ENCODE results near the gene IBA57.

IBA57 gene

DNA sequence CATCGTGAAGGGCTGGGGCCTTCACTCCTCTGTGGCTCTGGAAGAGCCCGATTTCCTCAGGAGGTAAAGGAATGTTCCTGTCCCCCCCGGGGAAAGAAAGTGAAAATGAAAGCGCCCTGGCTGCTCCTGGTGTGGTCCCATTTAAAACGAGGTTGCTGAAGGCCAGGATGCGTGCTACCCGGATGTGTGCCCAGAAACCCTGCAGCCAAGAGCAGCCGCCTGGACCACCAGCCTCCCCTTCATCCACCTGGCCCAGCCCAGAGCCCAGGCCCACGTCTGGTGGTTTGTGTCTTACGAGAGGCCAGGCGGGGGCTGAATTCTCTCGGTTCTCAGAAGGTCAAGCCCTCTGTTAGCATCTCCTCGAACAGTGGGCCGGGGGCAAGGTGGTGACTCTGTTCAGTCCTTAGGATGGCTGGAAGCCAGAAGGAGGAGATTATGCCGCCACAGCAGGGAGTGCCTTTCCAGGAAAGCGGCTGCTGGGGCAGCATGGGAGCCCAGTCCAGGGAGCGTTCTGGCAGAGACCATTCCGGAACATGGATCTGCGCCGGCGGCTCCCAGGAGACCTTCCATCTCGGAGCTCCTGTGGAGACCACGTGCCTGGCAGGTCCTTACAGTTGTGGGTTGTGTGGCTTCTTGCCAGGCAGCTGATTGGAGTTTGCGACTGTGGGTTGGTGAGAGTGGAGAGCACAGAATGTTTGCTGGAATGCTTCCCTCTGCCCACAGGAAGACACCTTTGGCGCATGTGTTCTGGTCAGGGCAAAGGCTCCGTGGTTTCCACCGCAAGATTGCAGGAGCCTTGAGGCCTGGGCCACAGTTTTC lies 24.2 kb upstream of the IBA57 start:
- Mint-ChIP-seq H3K27me3 (no peaks in the 10 kb centered on the region), H3K4me1 (peaks cover 31% of the 10 kb centered on the region), H3K4me3 (peak overlapping the region; percentile 98), H3K27ac (peak overlapping the region; percentile 93), H3K36me3 (no peaks in the 10 kb centered on the region), H3K9me3 (no peaks in the 10 kb centered on the region)

DNA sequence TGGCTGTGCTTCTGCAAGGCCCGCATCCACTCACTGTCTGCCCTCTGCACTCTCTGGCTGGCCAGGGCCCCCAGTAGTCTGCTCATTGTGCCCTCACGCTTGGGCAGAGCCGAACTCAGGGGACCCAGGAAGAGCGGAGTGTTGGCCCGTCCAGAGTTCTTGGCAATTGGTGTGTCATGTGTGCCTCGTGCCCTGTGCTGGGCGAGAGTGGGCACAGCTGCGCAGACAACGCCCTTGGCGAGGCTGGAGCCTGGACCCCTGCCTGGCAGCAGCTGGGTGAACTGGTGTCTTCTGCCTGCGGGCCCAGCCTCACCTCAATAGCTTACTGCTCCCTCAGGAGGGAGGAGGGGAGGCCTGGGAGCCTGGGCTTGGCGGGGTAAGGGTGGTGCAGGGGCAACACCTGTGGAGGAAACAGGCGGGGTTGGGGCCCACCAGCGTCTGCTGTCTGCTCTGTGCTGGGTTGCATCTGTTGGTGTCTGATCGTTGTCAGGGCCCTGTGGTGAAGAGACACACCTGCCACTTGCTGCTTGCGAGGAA lies 23.4 kb upstream of the IBA57 start:
- no peaks in the 10 kb centered on the region for H3K36me3 Mint-ChIP-seq

DNA sequence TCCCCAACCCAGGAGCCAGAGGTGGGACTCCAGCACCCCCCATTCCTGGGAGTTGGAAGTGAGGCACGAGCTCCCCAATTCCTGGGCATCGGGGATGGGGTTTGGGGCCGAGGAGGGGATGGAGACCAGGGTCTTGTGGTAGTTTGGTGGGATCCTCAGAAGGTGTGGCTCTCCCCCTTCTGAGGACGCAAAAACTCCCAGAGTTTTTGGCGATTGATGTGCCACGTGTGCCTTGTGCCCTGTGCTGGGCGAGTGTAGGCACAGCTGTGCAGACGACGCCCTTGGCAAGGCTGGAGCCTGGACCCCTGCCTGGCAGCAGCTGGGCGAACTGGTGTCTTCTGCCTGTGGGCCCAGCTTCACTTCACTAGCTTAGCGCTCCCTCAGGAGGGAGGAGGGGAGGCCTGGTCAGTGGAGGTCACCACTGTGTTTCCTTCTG lies 22.9 kb upstream of the IBA57 start:
- H3K27ac Mint-ChIP-seq: peak overlapping the region; percentile 55
- no peaks in the 10 kb centered on the region for H3K27me3 Mint-ChIP-seq
- H3K9me3 Mint-ChIP-seq: no peaks in the 10 kb centered on the region
- H3K4me3 Mint-ChIP-seq: peak overlapping the region; percentile 98
- H3K4me1 Mint-ChIP-seq: peaks cover 31% of the 10 kb centered on the region
- H3K36me3 Mint-ChIP-seq: no peaks in the 10 kb centered on the region

More for the DNA sequence above, 23.4 kb upstream of the IBA57 start:
- H3K4me3 Mint-ChIP-seq: peak overlapping the region; percentile 98
- peaks cover 31% of the 10 kb centered on the region for H3K4me1 Mint-ChIP-seq
- H3K27me3 Mint-ChIP-seq: no peaks in the 10 kb centered on the region
- H3K27ac Mint-ChIP-seq: peak overlapping the region; percentile 55
- no peaks in the 10 kb centered on the region for H3K9me3 Mint-ChIP-seq

DNA sequence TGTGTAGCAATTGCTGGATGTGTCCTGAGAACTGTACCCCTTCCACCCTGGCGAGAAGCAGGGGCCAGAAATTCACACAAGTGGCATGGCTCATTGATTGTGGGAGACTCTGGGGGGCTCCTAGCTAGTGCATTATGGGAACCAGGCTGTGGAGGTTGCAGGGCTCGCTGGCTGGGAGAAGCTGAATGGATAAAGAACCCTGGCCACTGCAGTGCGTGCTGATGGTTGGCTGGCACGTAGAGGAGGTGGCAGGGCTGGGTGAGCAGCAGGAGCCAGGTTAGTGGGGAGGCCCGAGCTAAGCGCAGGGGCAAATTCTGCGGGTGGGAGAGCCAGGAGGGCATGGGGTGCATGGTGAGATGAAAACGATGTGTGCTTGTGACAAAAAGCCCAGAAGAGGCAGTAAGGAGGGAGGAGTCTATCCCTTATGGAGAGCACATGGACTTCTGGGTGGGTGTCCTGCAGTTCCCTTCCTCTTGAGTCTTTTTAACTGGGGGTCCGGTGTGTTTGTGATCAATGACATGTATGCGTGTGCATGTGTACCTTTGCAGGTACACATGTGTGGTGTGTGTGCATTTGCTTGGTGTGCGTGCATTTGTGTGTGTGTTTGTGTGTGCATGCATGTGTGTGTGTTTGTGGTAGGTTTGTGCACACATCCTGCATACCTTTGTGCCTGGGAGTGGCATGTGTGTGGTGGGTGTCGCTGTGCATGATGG lies 22.0 kb upstream of the IBA57 start:
- Mint-ChIP-seq H3K36me3 (no peaks in the 10 kb centered on the region), H3K9me3 (no peaks in the 10 kb centered on the region), H3K4me1 (peaks cover 31% of the 10 kb centered on the region), H3K27ac (peak overlapping the region; percentile 51), H3K27me3 (no peaks in the 10 kb centered on the region), H3K4me3 (peak overlapping the region; percentile 98)

DNA sequence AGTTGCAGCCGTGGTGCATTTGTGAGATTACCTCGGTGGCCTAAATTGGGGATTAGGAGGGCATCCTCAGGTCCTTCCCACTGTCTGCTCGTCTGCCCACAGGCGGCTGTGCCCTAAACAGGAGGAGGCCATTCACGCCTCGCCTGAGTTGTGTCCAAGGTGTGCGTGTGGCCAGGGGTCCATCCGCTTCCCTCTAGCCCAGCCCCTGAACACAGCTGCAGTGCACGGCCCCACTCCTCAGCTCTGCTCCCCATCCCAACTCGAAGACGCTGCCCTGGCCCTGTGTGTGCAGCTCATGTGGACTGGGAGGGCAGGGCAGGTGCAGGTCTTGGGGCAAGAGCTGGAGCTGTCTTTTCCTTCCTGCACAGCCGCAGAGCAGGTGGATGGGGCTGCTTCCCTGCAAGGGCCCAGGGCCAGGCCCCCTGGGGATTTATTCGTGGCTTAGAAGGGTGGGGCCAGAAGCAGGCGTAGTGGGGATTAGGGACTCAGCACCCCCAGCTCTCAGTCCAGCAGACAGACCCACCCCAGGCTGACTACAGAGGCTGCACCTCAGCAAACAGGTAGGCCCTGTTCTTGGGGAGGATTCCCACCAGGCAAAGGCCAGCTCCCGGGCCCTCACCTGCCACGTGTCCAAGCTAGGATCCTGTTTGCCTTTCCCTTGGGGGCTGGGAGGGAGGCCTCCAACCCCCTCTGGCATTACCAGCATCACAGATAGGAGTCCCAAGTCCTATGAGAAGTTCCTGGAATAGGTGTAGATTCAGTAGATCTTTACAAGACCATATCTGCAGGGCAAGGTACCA lies 21.2 kb upstream of the IBA57 start:
- H3K36me3 Mint-ChIP-seq: no peaks in the 10 kb centered on the region
- no peak overlapping the region for H3K27ac Mint-ChIP-seq
- peaks cover 31% of the 10 kb centered on the region for H3K4me1 Mint-ChIP-seq
- peak overlapping the region; percentile 98 for H3K4me3 Mint-ChIP-seq
- H3K27me3 Mint-ChIP-seq: no peaks in the 10 kb centered on the region
- no peaks in the 10 kb centered on the region for H3K9me3 Mint-ChIP-seq

DNA sequence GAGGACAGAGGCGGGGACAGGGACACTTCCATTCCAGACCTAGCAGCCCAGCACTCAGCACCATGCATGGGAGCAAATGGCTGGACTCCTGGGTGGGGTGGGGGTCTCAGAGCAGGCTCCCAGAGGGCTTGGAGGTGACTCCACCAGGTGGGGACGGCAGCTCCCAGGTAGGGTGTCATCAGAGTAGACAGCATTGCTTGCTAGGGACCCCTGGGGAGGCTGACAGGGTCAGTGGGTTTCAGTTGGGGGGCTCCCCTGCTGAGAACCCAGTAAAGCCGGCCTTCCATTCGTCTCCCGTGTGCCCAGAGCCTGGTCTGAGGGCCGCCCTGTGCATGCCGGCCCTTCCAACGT lies 20.6 kb upstream of the IBA57 start:
- H3K4me3 Mint-ChIP-seq: no peak overlapping the region
- H3K9me3 Mint-ChIP-seq: no peaks in the 10 kb centered on the region
- H3K4me1 Mint-ChIP-seq: peaks cover 28% of the 10 kb centered on the region
- no peak overlapping the region for H3K27ac Mint-ChIP-seq
- H3K36me3 Mint-ChIP-seq: no peaks in the 10 kb centered on the region
- no peaks in the 10 kb centered on the region for H3K27me3 Mint-ChIP-seq

DNA sequence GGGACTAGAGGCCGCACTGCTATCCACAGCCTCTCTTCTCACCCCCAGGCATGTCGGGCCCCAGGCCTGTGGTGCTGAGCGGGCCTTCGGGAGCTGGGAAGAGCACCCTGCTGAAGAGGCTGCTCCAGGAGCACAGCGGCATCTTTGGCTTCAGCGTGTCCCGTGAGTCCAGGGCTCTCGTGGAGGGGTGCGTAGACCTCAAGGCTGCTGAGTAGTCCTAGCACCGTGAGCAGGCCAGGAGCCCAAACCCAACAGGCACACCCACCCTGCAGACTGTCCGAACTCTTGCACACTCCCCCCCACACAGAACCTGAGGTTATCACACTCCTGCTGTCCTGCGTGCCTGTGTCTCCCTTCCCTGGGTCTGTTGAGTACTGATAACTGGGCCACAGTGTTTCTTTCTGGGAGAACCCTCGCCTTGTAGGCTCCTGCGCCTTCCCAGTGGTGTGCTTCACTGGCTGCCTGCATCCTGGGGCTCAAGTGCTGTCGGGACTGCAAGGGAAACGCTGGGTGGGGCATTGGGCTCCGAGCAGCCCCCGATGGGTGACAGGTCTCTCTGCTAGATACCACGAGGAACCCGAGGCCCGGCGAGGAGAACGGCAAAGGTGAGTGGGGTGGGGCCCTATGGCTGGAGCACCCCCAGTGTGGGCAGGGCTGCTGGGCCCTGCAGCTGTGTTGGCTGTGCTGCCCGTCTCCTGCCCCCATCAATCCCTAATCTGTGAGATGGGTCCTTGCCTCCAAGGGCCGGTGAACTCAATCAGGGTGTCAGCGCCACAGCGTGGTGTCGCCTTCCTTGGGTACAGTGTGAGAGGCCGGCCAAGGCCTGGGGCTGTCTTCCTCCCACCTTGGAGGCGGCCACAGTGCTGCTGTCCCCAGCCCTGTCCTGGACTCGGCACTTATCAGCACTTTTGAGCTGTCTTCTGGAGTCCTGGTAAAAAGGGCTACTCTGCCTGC lies 19.9 kb upstream of the IBA57 start:
- H3K4me1 Mint-ChIP-seq: peaks cover 28% of the 10 kb centered on the region

DNA sequence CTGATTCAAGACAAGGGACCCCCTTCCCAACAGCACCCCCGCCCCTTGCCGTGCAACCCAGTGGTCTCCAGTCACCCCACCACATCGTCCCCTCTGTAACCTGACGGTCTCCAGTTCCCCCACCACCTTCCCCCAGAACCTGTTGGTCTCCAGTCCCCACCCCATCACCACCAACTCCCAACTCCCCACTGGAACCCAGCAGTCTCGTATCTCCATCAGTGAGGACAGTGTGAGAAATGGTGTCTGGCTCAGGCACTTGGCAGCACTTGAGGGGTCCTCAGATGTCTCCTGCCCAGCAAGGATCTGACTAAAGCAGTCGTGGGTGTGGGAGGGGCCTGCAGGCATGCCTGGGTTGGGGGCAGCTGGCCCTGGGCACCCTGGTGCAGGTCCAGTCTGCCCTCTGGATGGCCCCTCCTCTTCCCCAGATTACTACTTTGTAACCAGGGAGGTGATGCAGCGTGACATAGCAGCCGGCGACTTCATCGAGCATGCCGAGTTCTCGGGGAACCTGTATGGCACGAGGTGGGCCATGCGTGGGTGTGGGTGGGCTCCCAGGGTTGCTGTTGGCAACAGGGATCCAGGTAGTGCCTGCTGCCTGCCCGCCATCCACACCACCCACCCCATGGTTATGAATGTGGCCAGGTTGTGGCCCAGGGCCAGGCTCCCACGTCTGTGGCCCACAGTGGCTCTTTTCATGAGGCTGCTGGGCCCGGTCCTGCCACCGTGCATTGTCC lies 19.0 kb upstream of the IBA57 start:
- Mint-ChIP-seq H3K4me1 (peaks cover 26% of the 10 kb centered on the region), H3K27me3 (no peaks in the 10 kb centered on the region), H3K36me3 (no peaks in the 10 kb centered on the region), H3K27ac (no peak overlapping the region), H3K9me3 (no peaks in the 10 kb centered on the region), H3K4me3 (no peak overlapping the region)

More for the DNA sequence above, 19.9 kb upstream of the IBA57 start:
- Mint-ChIP-seq H3K27me3 (no peaks in the 10 kb centered on the region), H3K9me3 (no peaks in the 10 kb centered on the region), H3K4me3 (no peak overlapping the region), H3K36me3 (no peaks in the 10 kb centered on the region), H3K27ac (no peak overlapping the region)

DNA sequence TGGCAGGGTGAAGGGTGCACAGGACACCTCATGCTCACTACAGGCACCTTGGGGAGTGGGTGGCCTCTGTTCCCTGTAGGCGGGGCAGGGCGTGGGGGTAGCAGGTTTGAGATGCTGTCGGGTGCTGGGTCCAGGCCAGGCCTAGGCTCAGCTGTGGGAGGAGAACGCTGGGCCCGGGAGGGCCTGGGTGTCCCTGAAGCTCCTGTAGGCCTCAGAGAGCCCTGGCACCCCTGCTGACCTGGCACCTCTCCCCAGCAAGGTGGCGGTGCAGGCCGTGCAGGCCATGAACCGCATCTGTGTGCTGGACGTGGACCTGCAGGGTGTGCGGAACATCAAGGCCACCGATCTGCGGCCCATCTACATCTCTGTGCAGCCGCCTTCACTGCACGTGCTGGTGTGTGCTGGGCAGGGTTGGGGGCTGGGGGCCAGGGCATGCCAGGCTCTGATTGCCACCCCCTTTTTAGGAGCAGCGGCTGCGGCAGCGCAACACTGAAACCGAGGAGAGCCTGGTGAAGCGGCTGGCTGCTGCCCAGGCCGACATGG lies 18.4 kb upstream of the IBA57 start:
- peaks cover 20% of the 10 kb centered on the region for H3K4me1 Mint-ChIP-seq
- no peaks in the 10 kb centered on the region for H3K27me3 Mint-ChIP-seq
- no peaks in the 10 kb centered on the region for H3K36me3 Mint-ChIP-seq
- no peak overlapping the region for H3K27ac Mint-ChIP-seq
- H3K4me3 Mint-ChIP-seq: no peak overlapping the region
- H3K9me3 Mint-ChIP-seq: no peaks in the 10 kb centered on the region

DNA sequence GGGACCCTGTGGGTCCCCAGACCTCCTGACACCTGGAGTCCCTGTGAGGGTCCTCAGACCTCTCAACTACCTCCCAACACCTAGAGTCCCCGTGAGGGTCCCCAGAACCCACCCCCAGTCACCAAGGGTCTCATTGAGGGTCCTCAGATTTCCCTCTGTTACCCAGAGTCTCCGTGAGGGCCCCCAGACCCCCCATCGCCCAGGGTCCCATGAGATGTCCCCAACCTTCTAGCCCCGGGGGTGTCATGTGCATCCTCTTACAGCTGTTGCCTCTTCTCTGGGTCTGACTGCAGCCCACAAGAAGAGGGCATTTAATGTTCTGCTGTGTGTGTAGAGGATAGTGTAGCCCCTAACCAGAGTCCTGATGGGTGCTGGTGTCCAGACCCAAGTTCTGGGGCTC lies 17.8 kb upstream of the IBA57 start:
- Mint-ChIP-seq H3K4me1 (peaks cover 16% of the 10 kb centered on the region), H3K36me3 (no peaks in the 10 kb centered on the region), H3K27me3 (no peaks in the 10 kb centered on the region), H3K4me3 (no peak overlapping the region), H3K27ac (no peak overlapping the region), H3K9me3 (no peaks in the 10 kb centered on the region)

DNA sequence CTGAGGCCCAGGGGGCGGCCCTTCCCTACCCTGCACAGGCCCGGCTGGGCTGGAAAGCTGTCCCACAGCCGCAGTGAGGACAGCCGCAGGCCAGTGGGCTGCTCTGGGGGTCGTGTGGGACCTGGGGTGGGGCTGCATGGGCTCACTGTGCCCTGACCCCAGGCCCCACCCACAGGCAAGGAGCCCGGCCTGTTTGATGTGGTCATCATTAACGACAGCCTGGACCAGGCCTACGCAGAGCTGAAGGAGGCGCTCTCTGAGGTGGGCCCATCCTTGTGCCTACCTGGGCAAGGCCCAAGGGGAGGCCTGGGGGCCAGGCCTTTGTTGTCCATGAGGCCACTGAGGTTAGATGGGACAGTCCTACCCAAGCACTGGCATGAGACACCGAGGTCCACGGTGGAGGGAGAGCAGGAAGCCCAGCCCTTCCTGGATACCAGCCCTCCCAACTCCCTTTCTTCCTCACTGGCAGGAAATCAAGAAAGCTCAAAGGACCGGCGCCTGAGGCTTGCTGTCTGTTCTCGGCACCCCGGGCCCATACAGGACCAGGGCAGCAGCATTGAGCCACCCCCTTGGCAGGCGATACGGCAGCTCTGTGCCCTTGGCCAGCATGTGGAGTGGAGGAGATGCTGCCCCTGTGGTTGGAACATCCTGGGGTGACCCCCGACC lies 17.3 kb upstream of the IBA57 start:
- H3K4me1 Mint-ChIP-seq: peaks cover 10% of the 10 kb centered on the region
- H3K27ac Mint-ChIP-seq: no peak overlapping the region
- H3K36me3 Mint-ChIP-seq: no peaks in the 10 kb centered on the region
- no peaks in the 10 kb centered on the region for H3K27me3 Mint-ChIP-seq
- H3K4me3 Mint-ChIP-seq: no peak overlapping the region
- H3K9me3 Mint-ChIP-seq: no peaks in the 10 kb centered on the region

DNA sequence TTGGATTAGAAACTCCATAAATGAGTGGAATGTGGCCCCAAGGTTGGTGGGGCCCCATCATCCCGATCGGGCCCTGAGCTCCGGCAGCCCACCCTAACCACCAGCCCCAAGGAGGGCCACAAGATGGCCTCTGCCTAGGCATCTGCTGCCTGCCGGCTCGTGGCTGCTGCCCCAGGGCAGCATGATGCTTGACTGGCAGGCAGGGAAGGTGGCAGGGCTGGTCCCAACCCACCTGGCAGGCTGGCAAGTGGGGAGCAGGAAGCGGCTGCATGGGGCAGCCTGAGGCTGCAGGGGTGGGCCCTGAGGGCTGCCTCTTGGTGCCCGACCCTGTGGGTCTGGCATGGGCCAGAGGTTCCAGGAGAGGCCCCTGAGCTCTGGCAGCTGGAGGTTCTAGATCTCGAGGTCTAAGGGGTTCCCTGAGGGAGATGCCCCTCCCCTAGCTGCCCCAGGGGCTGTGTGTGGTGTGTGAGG lies 16.6 kb upstream of the IBA57 start:
- H3K27me3 Mint-ChIP-seq: no peaks in the 10 kb centered on the region
- peaks cover 4% of the 10 kb centered on the region for H3K4me1 Mint-ChIP-seq
- H3K36me3 Mint-ChIP-seq: no peaks in the 10 kb centered on the region
- no peaks in the 10 kb centered on the region for H3K9me3 Mint-ChIP-seq
- H3K4me3 Mint-ChIP-seq: no peak overlapping the region
- H3K27ac Mint-ChIP-seq: no peak overlapping the region

DNA sequence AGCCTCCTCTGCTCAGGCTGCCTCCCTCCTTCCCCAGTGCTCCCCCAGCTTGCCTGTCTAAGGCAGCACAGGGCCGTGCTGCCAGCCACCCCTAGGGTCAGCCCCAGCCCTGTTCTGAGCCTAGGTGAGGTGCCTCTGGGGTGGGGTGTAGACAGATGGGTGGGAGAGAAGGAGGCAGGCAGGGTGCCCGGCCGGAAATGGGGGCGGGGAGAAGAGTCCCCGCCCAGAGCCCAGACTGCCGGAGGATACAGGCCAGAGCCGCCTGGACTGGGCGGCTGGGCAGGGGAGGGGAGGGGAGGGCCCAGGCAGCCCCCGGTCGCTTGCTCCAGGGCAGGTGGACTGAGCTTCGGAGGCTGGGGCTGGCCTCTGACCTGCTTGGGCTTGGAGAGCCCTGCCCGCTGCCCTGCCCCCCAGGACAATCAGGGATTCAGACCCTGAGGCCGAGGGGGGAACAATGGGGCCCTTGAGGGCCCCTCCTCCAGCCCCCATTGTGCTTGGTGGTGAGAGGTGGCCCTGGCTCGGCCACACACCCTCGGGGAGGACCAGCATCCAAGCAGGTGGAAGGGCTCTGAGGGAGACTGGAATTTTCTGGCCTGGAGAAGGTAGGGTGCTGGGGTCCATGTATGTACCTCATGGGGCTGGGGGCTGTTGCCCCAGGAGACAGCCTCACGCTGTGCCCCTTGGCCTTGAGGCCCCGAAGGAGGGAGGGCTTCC lies 16.0 kb upstream of the IBA57 start, which contains the start of gene GJC2:
Gene GJC2 (plus strand): TSS at position 525 of the 714 bp plus-strand sequence. CDS start 7,829 bp downstream, outside the sequence.
- Mint-ChIP-seq H3K4me1 (peaks cover 5% of the 10 kb centered on the region), H3K27me3 (no peaks in the 10 kb centered on the region), H3K4me3 (no peak within 1 kb of the TSS), H3K9me3 (no peaks in the 10 kb centered on the region), H3K36me3 (no peaks in the 10 kb centered on the region), H3K27ac (no peak within 1 kb of the TSS)
